Measurements from ENCODE around the gene WDFY4.

Gene WDFY4

GRCh38 chr10:48821692-48822091 lies 137.0 kb downstream of the WDFY4 start:
- TF ChIP-seq ZBTB7A (IDR thresholded peaks at IDR 0.05; ENCODE audit: low read depth) (no peak), MAX (IDR thresholded peaks at IDR 0.05) (no peak), YY1 (IDR thresholded peaks at IDR 0.05; ENCODE audit: low read depth) (no peak), EGR1 (IDR thresholded peaks at IDR 0.05) (no peak), TCF12 (IDR thresholded peaks at IDR 0.05; ENCODE audit: low read depth) (no peak), NFIC (IDR thresholded peaks at IDR 0.05) (no peak), TAF1 (IDR thresholded peaks at IDR 0.05; ENCODE audit: low read depth) (no peak), RAD21 (IDR thresholded peaks at IDR 0.05; ENCODE audit: low read depth) (no peak), USF1 (IDR thresholded peaks at IDR 0.05) (no peak), FOXM1 (IDR thresholded peaks at IDR 0.05; ENCODE audit: borderline replicate concordance, low read depth) (no peak), CEBPB (IDR thresholded peaks at IDR 0.05) (no peak), EP300 (IDR thresholded peaks at IDR 0.05; ENCODE audit: borderline replicate concordance) (no peak)

GRCh38 chr10:48833674-48834073 lies 149.0 kb downstream of the WDFY4 start:
- TF ChIP-seq TCF12 (IDR thresholded peaks at IDR 0.05; ENCODE audit: low read depth) = no peak
- TF ChIP-seq MAX (IDR thresholded peaks at IDR 0.05) = no peak
- TF ChIP-seq TAF1 (IDR thresholded peaks at IDR 0.05; ENCODE audit: low read depth) = no peak
- no peak for TF ChIP-seq RAD21 (IDR thresholded peaks at IDR 0.05; ENCODE audit: low read depth)
- no peak for TF ChIP-seq FOXM1 (IDR thresholded peaks at IDR 0.05; ENCODE audit: borderline replicate concordance, low read depth)
- TF ChIP-seq TEAD4 (IDR thresholded peaks at IDR 0.05) = no peak
- TF ChIP-seq EP300 (IDR thresholded peaks at IDR 0.05; ENCODE audit: borderline replicate concordance) = no peak
- TF ChIP-seq ZBTB7A (IDR thresholded peaks at IDR 0.05; ENCODE audit: low read depth) = no peak
- no peak for TF ChIP-seq EGR1 (IDR thresholded peaks at IDR 0.05)
- TF ChIP-seq USF1 (IDR thresholded peaks at IDR 0.05) = no peak
- no peak for TF ChIP-seq YY1 (IDR thresholded peaks at IDR 0.05; ENCODE audit: low read depth)
- no peak for TF ChIP-seq CREB1 (IDR thresholded peaks at IDR 0.05; ENCODE audit: low read depth)
- no peak for TF ChIP-seq CEBPB (IDR thresholded peaks at IDR 0.05)
- no peak for TF ChIP-seq REST (IDR thresholded peaks at IDR 0.05; ENCODE audit: low read depth)
- TF ChIP-seq NFIC (IDR thresholded peaks at IDR 0.05) = no peak

- TF ChIP-seq USF1 (IDR thresholded peaks at IDR 0.05) = no peak
Measured at GRCh38 chr10:48834189-48834965, 149.7 kb downstream of the WDFY4 start.

GRCh38 chr10:48835781-48836180 lies 151.1 kb downstream of the WDFY4 start:
- TF ChIP-seq TAF1 (IDR thresholded peaks at IDR 0.05; ENCODE audit: low read depth) = no peak
- TF ChIP-seq RAD21 (IDR thresholded peaks at IDR 0.05; ENCODE audit: low read depth) = no peak
- no peak for TF ChIP-seq USF1 (IDR thresholded peaks at IDR 0.05)
- no peak for TF ChIP-seq YY1 (IDR thresholded peaks at IDR 0.05; ENCODE audit: low read depth)
- TF ChIP-seq CREB1 (IDR thresholded peaks at IDR 0.05; ENCODE audit: low read depth) = no peak
- TF ChIP-seq EP300 (IDR thresholded peaks at IDR 0.05; ENCODE audit: borderline replicate concordance) = no peak
- no peak for TF ChIP-seq TEAD4 (IDR thresholded peaks at IDR 0.05)

GRCh38 chr10:48836605-48837004 lies 151.9 kb downstream of the WDFY4 start:
- no peak for TF ChIP-seq YY1 (IDR thresholded peaks at IDR 0.05; ENCODE audit: low read depth)
- TF ChIP-seq TAF1 (IDR thresholded peaks at IDR 0.05; ENCODE audit: low read depth) = no peak
- no peak for TF ChIP-seq ZBTB7A (IDR thresholded peaks at IDR 0.05; ENCODE audit: low read depth)
- no peak for TF ChIP-seq TCF12 (IDR thresholded peaks at IDR 0.05; ENCODE audit: low read depth)
- TF ChIP-seq FOXM1 (IDR thresholded peaks at IDR 0.05; ENCODE audit: borderline replicate concordance, low read depth) = no peak
- no peak for TF ChIP-seq RAD21 (IDR thresholded peaks at IDR 0.05; ENCODE audit: low read depth)
- TF ChIP-seq USF1 (IDR thresholded peaks at IDR 0.05) = no peak
- no peak for TF ChIP-seq CEBPB (IDR thresholded peaks at IDR 0.05)
- no peak for TF ChIP-seq NFIC (IDR thresholded peaks at IDR 0.05)
- TF ChIP-seq TEAD4 (IDR thresholded peaks at IDR 0.05) = no peak
- TF ChIP-seq MAX (IDR thresholded peaks at IDR 0.05) = no peak
- TF ChIP-seq CREB1 (IDR thresholded peaks at IDR 0.05; ENCODE audit: low read depth) = no peak
- TF ChIP-seq EP300 (IDR thresholded peaks at IDR 0.05; ENCODE audit: borderline replicate concordance) = no peak
- TF ChIP-seq REST (IDR thresholded peaks at IDR 0.05; ENCODE audit: low read depth) = no peak
- no peak for TF ChIP-seq EGR1 (IDR thresholded peaks at IDR 0.05)

Measured in Ishikawa (cell line).